ENCODE data around the gene CD46.

DNA sequence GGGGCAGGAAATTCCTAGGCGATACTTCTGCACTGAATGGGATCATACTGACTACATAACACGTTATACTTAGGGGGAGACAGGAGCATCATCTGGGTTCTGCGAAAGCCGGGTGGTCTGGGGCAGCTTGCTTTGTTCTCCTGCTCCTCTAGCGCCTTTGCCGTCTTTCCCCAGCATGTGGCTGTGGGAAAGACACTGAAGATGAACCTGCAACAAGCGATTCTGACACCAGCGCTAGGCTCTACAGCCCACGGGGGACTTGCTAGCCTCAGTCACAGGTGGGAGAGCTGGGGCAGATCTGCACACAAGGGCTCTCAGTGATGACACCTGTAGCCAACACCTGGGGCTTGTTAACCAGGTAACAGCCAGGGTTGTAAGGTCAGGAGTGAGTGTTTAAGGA lies 51.8 kb downstream of the CD46 start:
- TF ChIP-seq, protein P1, sequence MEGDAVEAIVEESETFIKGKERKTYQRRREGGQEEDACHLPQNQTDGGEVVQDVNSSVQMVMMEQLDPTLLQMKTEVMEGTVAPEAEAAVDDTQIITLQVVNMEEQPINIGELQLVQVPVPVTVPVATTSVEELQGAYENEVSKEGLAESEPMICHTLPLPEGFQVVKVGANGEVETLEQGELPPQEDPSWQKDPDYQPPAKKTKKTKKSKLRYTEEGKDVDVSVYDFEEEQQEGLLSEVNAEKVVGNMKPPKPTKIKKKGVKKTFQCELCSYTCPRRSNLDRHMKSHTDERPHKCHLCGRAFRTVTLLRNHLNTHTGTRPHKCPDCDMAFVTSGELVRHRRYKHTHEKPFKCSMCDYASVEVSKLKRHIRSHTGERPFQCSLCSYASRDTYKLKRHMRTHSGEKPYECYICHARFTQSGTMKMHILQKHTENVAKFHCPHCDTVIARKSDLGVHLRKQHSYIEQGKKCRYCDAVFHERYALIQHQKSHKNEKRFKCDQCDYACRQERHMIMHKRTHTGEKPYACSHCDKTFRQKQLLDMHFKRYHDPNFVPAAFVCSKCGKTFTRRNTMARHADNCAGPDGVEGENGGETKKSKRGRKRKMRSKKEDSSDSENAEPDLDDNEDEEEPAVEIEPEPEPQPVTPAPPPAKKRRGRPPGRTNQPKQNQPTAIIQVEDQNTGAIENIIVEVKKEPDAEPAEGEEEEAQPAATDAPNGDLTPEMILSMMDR (IDR thresholded peaks at IDR 0.05 in 8 of 11, conservative IDR thresholded peaks at IDR 0.05 in 3 of 11): no peak
- TF ChIP-seq POLR2A (IDR thresholded peaks at IDR 0.05) (no peak), POLR2AphosphoS5 (IDR thresholded peaks at IDR 0.05) (peak in 1 of 3 donors; percentile 47)
